GM21423 (cell line): Measurements from ENCODE around the gene CD8B.

Source experiments
- ATAC-seq: cut with Tn5 transposase; IDR thresholded peaks from one replicate; pipeline ENCODE4 v1.9.1; 2021; ENCODE audit warnings: mild to moderate bottlenecking, moderate library complexity; ENCODE audit not compliant: unreplicated experiment

Gene CD8B

GRCh38 chr2:86806059-86806857, 55.4 kb downstream of the CD8B start:
- ATAC-seq = no peak

DNA sequence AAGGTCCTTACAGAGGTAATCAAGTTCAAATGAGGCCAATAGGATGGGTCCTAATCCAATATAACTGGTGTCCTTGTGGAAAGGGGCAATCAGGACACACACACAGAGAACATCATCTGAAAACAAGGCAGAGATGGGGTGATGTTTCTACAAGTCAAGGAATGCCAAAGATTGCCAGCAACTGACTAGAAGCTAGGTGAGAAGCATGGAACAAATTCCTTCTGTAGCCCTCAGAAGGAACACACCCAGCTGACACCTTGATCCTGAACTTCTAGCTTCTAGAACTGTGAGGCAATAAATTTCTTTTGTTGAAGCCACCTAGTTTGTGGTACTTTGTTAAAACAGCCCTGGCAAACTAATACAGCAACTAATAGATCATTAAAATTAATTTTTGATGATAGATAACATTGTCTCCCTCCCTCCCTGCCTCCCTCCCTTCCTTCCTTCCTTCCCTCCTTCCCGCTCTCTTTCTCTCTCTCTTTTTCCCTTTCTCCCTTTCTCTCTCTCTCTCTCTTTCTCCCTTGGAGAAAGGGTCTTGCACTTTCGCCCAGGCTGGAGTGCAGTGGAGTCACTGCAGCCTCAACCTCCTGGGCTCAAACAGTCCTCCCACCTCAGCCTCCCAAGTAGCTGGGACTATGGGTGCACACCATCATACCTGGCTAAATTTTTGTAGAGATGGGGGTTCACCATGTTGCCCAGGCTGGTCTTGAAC, 60.7 kb downstream of the CD8B start:
- ATAC-seq = no peak

DNA sequence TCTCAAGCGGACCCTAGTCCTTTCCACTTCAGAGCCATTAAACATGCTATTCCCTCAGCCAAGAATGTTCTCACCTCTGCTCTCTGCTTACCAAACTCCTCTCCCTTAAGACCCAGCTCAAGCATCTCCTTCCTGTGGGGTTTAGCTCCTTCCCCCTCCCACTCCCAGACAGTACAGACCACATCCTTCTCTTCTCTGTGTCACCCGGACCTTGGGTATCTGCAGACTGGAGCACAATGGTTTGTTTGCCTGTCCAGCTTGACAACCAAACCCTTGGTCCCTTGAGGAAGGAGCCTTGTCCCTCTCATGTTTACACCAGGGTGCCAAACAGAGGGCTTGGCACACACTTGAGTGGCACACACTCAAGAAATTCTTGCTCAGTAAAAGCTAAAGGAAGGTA, 66.8 kb downstream of the CD8B start:
- no peak for ATAC-seq

DNA sequence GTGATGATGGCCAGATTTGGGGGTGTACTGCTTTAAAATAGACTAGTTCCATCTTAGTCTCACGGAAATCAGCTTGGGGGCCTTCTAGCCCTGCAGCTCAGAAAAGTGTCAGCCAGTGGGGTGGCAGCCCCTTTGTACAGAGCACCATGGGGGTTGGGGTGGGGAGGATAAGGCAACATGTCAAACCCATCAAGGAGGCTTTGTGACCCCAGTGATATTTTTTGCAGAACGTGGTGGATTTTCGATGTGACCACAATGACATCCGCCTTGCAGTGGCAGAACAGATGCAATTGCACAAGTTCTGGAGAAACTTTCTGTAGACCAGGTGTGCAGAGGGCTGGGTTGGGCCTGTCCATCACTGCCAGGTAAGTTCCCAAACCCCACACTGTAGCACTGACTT, 67.9 kb downstream of the CD8B start:
- ATAC-seq = no peak

GRCh38 chr2:86791573-86791972, 70.1 kb downstream of the CD8B start:
- no peak for ATAC-seq

DNA sequence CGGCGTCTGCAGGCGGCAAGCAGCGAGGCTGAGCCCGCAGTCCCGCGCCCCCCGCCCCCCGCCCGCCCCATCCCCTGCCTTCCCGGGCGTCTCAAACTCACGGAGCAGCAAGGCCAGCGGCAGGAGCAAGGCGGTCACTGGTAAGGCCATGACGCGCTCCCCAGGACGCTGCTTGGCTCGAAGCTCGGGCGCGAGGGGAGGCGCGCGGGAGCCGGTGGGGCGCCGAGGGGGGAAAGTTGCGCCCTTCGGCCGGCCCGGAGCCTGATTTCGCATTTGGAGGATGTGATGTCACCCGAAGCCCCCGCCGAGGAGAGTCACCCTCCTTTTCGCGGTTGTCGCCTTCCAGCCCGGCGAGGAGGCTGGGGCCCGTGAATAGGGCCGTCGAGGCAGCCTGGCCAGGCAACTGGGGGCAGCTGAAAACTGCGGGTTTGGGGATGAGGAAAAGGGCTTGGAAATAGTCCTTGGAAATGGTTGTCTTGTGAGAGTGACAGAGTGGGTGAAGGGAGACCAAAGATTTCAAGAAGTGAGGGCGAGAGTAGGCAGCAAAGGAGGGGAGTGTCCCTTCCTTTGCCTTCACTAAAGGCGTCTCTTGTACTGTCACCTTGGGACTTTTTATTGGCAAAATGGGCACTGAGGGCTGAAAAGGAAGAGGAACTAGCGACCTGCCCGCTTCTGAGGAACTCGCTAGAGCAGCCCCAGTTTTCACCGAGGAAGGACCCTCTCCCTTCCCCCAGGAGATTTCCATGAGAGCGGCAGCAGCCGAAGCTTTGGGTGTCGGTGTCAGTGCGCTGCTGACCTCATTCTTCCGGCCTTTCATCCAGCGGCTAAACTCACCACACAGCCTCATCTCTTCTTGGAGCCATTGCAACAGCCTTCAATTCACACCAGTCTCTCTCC, 70.8 kb downstream of the CD8B start, which contains the start of gene CD8A:
CD8A (minus strand) TSS at position 238 of the 897 bp plus-strand sequence; CDS start at position 150, 88 bp downstream.
- no peak for ATAC-seq

GRCh38 chr2:86790134-86790675, 71.5 kb downstream of the CD8B start:
- ATAC-seq = no peak

GRCh38 chr2:86789687-86790133, 72.0 kb downstream of the CD8B start:
- no peak for ATAC-seq

GRCh38 chr2:86788881-86789686, 72.6 kb downstream of the CD8B start:
- ATAC-seq = no peak

DNA sequence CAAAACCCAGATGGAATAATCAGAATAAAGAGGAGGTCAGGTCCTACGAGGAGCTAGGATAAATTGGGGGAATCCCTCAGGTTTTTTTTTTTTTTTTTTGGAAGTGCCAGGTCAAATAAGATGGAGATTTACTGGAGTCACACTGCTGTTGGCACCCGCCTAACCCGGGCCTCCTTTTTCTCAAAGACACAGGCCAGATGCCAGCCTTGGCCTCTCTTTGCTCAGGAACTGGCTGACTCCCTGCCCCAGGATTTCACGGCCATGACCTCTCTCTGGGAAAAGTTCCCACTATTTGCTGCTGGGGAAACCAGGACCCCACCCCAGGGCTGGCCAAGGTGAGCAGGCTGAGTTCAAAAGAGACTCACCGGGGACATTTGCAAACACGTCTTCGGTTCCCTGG, 73.5 kb downstream of the CD8B start:
- ATAC-seq = no peak

- ATAC-seq = no peak
These were observed 74.0 kb downstream of the CD8B start for GRCh38 chr2:86787736-86788135.

DNA sequence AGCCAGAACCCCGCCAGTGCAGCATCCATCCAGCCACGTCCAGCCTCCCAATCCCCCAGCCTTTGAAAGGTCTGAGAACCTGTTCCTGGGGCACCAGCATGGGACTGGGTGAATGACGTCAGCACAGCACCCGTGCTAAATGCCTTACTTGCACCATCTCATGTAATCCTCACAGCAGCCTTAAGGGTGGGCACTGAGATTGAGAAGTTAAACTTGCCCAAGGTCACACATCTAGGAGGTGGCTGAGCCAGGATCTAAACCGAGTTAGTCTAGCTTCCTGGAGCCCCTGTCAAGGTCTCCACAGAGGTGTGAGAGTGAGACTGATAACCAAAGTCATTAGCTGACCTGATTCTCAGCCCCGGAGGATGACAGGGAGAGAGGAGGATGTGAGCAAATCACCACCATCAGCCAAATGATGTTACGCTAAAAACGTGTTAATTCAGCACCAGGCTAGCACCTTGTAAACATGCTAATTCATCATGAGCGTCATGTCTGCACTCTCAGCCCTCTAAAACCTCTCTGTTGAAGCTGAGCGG, 75.6 kb downstream of the CD8B start:
- no peak for ATAC-seq

- ATAC-seq = no peak
These were observed 76.2 kb downstream of the CD8B start for GRCh38 chr2:86785456-86785855.

- ATAC-seq = peak; percentile 96
These were observed 77.9 kb downstream of the CD8B start for GRCh38 chr2:86783615-86784339.

- ATAC-seq = no peak
These were observed 78.9 kb downstream of the CD8B start for GRCh38 chr2:86782748-86783147.

- ATAC-seq = no peak
These were observed 80.3 kb downstream of the CD8B start for GRCh38 chr2:86781363-86781762.

- ATAC-seq = no peak
These were observed 81.7 kb downstream of the CD8B start for GRCh38 chr2:86779971-86780370.

DNA sequence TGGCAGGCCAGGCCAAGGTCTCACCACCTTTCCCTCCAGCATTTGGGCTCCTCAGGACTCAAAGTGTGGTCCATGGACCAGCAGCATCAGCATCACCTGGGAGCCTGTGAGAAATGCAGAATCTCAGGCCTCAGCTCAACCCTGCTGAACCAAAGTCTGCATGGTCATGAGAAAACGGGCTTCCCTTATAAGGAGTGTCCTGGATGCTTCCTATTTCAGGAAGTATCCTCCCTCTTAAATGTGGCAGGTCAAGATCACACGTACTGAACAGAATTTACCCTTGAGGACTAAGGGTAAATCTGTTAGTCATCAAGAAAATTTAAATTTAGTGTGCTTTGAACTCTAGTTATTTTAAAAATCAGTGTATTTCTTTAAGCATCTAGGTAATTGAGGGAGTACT, 82.7 kb downstream of the CD8B start:
- no peak for ATAC-seq

DNA sequence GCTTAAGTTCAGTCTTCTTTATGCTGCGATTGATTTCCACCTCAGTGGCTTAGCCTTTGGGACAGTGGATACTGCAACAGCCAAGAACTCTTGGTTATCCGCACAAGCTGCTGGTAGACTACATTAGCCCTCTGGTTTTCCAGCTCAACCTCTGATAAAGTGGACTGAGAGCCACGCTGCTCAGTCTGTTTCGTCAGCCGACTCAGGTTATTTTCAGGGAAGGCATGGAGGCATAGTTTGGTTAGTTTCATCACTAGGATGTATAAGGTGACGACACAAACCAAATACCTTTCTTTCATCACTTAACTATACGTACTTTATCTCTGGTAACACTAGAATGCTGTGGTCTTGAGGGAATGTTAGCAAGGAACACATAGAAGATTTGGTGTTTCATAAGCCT, 85.2 kb downstream of the CD8B start:
- ATAC-seq = no peak
